Fibroblast of mammary gland (primary cell): ENCODE results near the gene SLC24A5.

Experiments used
- DNase-seq: peaks from one replicate; pipeline ENCODE4 v3.0.0-alpha.2; 2010; ENCODE audit warnings: low read depth
- H3K4me3 ChIP-seq: 2 replicates; pipeline ENCODE4 v1.5.1; 2011; ENCODE audit warnings: low read depth, mild to moderate bottlenecking, low read length, moderate library complexity; ENCODE audit not compliant: control insufficient read depth
- TF ChIP-seq, protein P1 (sequence below): conservative IDR thresholded peaks from 2 replicates; pipeline ENCODE4 v1.5.1; 2011; ENCODE audit warnings: low read depth, low read length, inconsistent platforms; ENCODE audit not compliant: control insufficient read depth, insufficient read depth

Gene SLC24A5

DNA sequence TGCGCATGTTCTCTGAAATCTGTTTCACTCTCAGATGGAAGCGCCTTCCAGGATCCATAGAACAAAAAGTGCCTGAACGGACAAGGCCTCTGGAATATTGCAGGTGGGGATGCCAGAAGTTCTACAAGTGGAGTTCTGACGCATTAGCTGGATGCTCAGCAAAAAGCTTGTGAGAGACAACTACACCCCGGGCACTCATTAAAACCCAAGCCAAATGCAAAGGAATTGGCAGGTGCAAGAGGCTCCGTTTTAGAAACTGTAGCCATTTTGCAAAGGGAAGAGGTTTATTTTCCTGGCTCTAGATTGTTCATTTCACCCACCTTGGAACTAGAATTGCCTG lies 35.2 kb upstream of the SLC24A5 start:
- no peak for DNase-seq
- no peak overlapping the region for H3K4me3 ChIP-seq
- TF ChIP-seq, protein P1, sequence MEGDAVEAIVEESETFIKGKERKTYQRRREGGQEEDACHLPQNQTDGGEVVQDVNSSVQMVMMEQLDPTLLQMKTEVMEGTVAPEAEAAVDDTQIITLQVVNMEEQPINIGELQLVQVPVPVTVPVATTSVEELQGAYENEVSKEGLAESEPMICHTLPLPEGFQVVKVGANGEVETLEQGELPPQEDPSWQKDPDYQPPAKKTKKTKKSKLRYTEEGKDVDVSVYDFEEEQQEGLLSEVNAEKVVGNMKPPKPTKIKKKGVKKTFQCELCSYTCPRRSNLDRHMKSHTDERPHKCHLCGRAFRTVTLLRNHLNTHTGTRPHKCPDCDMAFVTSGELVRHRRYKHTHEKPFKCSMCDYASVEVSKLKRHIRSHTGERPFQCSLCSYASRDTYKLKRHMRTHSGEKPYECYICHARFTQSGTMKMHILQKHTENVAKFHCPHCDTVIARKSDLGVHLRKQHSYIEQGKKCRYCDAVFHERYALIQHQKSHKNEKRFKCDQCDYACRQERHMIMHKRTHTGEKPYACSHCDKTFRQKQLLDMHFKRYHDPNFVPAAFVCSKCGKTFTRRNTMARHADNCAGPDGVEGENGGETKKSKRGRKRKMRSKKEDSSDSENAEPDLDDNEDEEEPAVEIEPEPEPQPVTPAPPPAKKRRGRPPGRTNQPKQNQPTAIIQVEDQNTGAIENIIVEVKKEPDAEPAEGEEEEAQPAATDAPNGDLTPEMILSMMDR = no peak

- H3K4me3 ChIP-seq = no peak overlapping the region
- TF ChIP-seq, protein P1 = no peak
- no peak for DNase-seq
Measured at GRCh38 chr15:48086133-48086532, 34.7 kb upstream of the SLC24A5 start.

DNA sequence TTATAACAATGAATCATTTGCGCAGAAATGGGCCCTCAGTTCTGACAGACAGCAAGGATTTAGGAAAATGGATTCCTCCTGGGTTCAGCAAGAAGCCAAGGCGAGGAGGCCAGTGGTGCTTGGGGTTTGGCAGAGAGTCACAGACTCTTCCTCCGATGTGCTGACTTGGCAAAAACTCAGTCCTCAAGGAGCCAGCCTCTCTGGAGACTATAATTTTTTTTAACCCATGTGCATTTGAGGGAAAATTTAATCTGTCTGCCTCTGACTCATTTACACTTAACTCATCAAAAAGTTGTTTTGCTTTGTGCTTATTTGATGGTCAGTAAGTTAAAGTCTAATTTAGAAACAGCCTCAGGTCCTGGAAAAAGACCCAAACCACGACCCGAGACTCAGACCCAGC lies 34.2 kb upstream of the SLC24A5 start:
- peak; percentile 55 for DNase-seq
- TF ChIP-seq, protein P1 = no peak
- H3K4me3 ChIP-seq = no peak overlapping the region

DNA sequence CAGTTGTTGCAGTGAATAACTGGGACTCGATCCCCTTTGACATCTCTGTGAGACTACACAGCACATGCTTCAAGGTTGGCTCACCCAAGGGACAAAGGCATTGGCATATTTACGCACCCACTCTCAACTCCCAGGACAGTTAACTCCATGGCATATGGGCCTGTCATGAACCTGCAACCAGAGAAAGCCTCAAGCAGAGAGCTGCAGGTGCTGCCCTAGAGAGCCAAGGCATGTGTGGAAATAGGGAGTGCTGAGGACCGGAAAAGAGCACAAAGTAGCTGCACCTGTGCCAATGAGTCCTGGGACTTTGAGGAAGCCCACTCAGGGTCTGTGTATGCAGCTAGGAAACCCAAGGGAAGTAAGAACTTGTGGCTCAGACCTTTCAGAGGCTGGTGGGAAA lies 32.9 kb upstream of the SLC24A5 start:
- TF ChIP-seq, protein P1 = no peak
- DNase-seq = no peak
- no peak overlapping the region for H3K4me3 ChIP-seq

GRCh38 chr15:48089702-48090101 lies 31.1 kb upstream of the SLC24A5 start:
- H3K4me3 ChIP-seq = no peak overlapping the region
- TF ChIP-seq, protein P1 = no peak
- DNase-seq = no peak

- TF ChIP-seq, protein P1 = no peak
- no peak overlapping the region for H3K4me3 ChIP-seq
- no peak for DNase-seq
Measured at GRCh38 chr15:48090115-48090514, 30.7 kb upstream of the SLC24A5 start.

- H3K4me3 ChIP-seq = no peak overlapping the region
- no peak for DNase-seq
- TF ChIP-seq, protein P1 = no peak
Measured at GRCh38 chr15:48090666-48091065, 30.1 kb upstream of the SLC24A5 start.
